Cortex of kidney (tissue), 1 donor: ENCODE results near the gene TRIM66.

ENCODE experiments used
- DNase-seq: peaks from one replicate; lab custom pipeline; 2025; lab: John Stamatoyannopoulos, UW

Gene TRIM66

GRCh38 chr11:8682303-8683114 lies at the start of gene TRIM66, which contains the start of gene RPL27A:
TSS of gene TRIM66 (minus strand) at chr11:8682665. CDS start at chr11:8672274, 10,391 bp downstream.
TSS of gene RPL27A (plus strand) at chr11:8682792. CDS start at chr11:8682814, 22 bp downstream.
- DNase-seq = peak; percentile 26

GRCh38 chr11:8731647-8732323 lies 49.3 kb upstream of the TRIM66 start:
- no peak for DNase-seq

- no peak for DNase-seq
Measured at GRCh38 chr11:8730697-8731020, 48.2 kb upstream of the TRIM66 start.

- DNase-seq = no peak
Measured at GRCh38 chr11:8729837-8730696, 47.6 kb upstream of the TRIM66 start.

- DNase-seq = no peak
Measured at GRCh38 chr11:8729067-8729466, 46.6 kb upstream of the TRIM66 start.

- DNase-seq = no peak
Measured at GRCh38 chr11:8728563-8728962, 46.1 kb upstream of the TRIM66 start.

GRCh38 chr11:8726395-8726794 lies 43.9 kb upstream of the TRIM66 start:
- DNase-seq = no peak

- DNase-seq = no peak
Measured at GRCh38 chr11:8724682-8725081, 42.2 kb upstream of the TRIM66 start.

GRCh38 chr11:8723711-8724110 lies 41.2 kb upstream of the TRIM66 start:
- DNase-seq = no peak

GRCh38 chr11:8722809-8723208 lies 40.3 kb upstream of the TRIM66 start:
- DNase-seq = no peak

GRCh38 chr11:8721609-8722500 lies 39.4 kb upstream of the TRIM66 start:
- no peak for DNase-seq

GRCh38 chr11:8720868-8721608 lies 38.6 kb upstream of the TRIM66 start:
- no peak for DNase-seq

GRCh38 chr11:8720352-8720751 lies 37.9 kb upstream of the TRIM66 start:
- DNase-seq = no peak

- no peak for DNase-seq
Measured at GRCh38 chr11:8719721-8720120, 37.3 kb upstream of the TRIM66 start.

GRCh38 chr11:8719211-8719649 lies 36.8 kb upstream of the TRIM66 start:
- no peak for DNase-seq

- no peak for DNase-seq
Measured at GRCh38 chr11:8717876-8718753, 35.6 kb upstream of the TRIM66 start.

- no peak for DNase-seq
Measured at GRCh38 chr11:8717544-8717875, 35.0 kb upstream of the TRIM66 start.

- no peak for DNase-seq
Measured at GRCh38 chr11:8715501-8715900, 33.0 kb upstream of the TRIM66 start.

- DNase-seq = no peak
Measured at GRCh38 chr11:8714622-8715225, 32.3 kb upstream of the TRIM66 start.
